Measurements from ENCODE around the gene FAM53A.
A peak's percentile ranks its signal among the peaks of the same experiment; 100 is the strongest.

Gene FAM53A

GRCh38 chr4:1614854-1615595 is 69.1 kb downstream of the FAM53A start:
- Histone ChIP-seq H3K27me3 (ENCODE audit: insufficient read depth, poor library complexity, severe bottlenecking) (no peaks in the 10 kb centered on the region), H3K36me3 (ENCODE audit: low read depth) (no peaks in the 10 kb centered on the region), H3K27ac (ENCODE audit: poor library complexity, severe bottlenecking) (peak overlapping the region; percentile 76), H3K4me3 (ENCODE audit: severe bottlenecking) (no peak overlapping the region), H3K9me3 (ENCODE audit: severe bottlenecking) (no peaks in the 10 kb centered on the region), H3K4me1 (ENCODE audit: insufficient read depth, poor library complexity, severe bottlenecking) (peaks cover 3% of the 10 kb centered on the region)
- ATAC-seq (ENCODE audit: low read depth) (peak; percentile 48), DNase-seq (ENCODE audit: low spot score) (no peak)
- no peak for TF ChIP-seq CTCF (IDR thresholded peaks at IDR 0.05; ENCODE audit: poor library complexity, severe bottlenecking)

- no peak for ATAC-seq (ENCODE audit: low read depth)
- no peak for TF ChIP-seq CTCF (IDR thresholded peaks at IDR 0.05; ENCODE audit: poor library complexity, severe bottlenecking)
These were observed 69.6 kb downstream of the FAM53A start for GRCh38 chr4:1614502-1614853.

GRCh38 chr4:1614049-1614448 is 70.1 kb downstream of the FAM53A start:
- no peak for TF ChIP-seq CTCF (IDR thresholded peaks at IDR 0.05; ENCODE audit: poor library complexity, severe bottlenecking)
- Histone ChIP-seq H3K27ac (ENCODE audit: poor library complexity, severe bottlenecking) (no peak overlapping the region), H3K4me1 (ENCODE audit: insufficient read depth, poor library complexity, severe bottlenecking) (peaks cover 3% of the 10 kb centered on the region), H3K36me3 (ENCODE audit: low read depth) (no peaks in the 10 kb centered on the region), H3K9me3 (ENCODE audit: severe bottlenecking) (no peaks in the 10 kb centered on the region), H3K27me3 (ENCODE audit: insufficient read depth, poor library complexity, severe bottlenecking) (no peaks in the 10 kb centered on the region), H3K4me3 (ENCODE audit: severe bottlenecking) (no peak overlapping the region)
- DNase-seq (ENCODE audit: low spot score) (no peak), ATAC-seq (ENCODE audit: low read depth) (no peak)

More at GRCh38 chr4:1614502-1614853, 69.6 kb downstream of the FAM53A start:
- no peak for DNase-seq (ENCODE audit: low spot score)
- H3K27me3 ChIP-seq (ENCODE audit: insufficient read depth, poor library complexity, severe bottlenecking): no peaks in the 10 kb centered on the region
- H3K9me3 ChIP-seq (ENCODE audit: severe bottlenecking): no peaks in the 10 kb centered on the region
- no peak overlapping the region for H3K4me3 ChIP-seq (ENCODE audit: severe bottlenecking)
- H3K4me1 ChIP-seq (ENCODE audit: insufficient read depth, poor library complexity, severe bottlenecking): peaks cover 3% of the 10 kb centered on the region
- no peaks in the 10 kb centered on the region for H3K36me3 ChIP-seq (ENCODE audit: low read depth)
- H3K27ac ChIP-seq (ENCODE audit: poor library complexity, severe bottlenecking): peak overlapping the region; percentile 76

GRCh38 chr4:1613099-1613495 is 71.0 kb downstream of the FAM53A start:
- peaks cover 3% of the 10 kb centered on the region for H3K4me1 ChIP-seq (ENCODE audit: insufficient read depth, poor library complexity, severe bottlenecking)
- DNase-seq (ENCODE audit: low spot score) (no peak), ATAC-seq (ENCODE audit: low read depth) (no peak)
- H3K27ac ChIP-seq (ENCODE audit: poor library complexity, severe bottlenecking): no peak overlapping the region
- H3K4me3 ChIP-seq (ENCODE audit: severe bottlenecking): no peak overlapping the region
- TF ChIP-seq CTCF (IDR thresholded peaks at IDR 0.05; ENCODE audit: poor library complexity, severe bottlenecking): no peak
- no peaks in the 10 kb centered on the region for H3K27me3 ChIP-seq (ENCODE audit: insufficient read depth, poor library complexity, severe bottlenecking)
- H3K36me3 ChIP-seq (ENCODE audit: low read depth): no peaks in the 10 kb centered on the region
- H3K9me3 ChIP-seq (ENCODE audit: severe bottlenecking): no peaks in the 10 kb centered on the region

All from RWPE2 (cell line).